Stimulated activated CD4-positive, alpha-beta T cell treated with anti-CD3 and anti-CD28 coated beads, TNF-alpha, amount 100 ng/mL, for 48 hours (primary cell): ENCODE results near the gene FUT4.
A peak's percentile ranks its signal among the peaks of the same experiment; 100 is the strongest.
"Not testable (repeated sequence)": the region's sequence is repeated elsewhere in the genome, so short reads cannot be mapped to it uniquely, and the experiment has no call there.

Experiments
- DNase-seq, 3 donors: peaks; one replicate each; pipeline ENCODE4 v3.0.0-alpha.2; 2020; ENCODE audit warnings: low read depth in 3 of 3

The FUT4 gene, protein sequence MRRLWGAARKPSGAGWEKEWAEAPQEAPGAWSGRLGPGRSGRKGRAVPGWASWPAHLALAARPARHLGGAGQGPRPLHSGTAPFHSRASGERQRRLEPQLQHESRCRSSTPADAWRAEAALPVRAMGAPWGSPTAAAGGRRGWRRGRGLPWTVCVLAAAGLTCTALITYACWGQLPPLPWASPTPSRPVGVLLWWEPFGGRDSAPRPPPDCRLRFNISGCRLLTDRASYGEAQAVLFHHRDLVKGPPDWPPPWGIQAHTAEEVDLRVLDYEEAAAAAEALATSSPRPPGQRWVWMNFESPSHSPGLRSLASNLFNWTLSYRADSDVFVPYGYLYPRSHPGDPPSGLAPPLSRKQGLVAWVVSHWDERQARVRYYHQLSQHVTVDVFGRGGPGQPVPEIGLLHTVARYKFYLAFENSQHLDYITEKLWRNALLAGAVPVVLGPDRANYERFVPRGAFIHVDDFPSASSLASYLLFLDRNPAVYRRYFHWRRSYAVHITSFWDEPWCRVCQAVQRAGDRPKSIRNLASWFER

DNA sequence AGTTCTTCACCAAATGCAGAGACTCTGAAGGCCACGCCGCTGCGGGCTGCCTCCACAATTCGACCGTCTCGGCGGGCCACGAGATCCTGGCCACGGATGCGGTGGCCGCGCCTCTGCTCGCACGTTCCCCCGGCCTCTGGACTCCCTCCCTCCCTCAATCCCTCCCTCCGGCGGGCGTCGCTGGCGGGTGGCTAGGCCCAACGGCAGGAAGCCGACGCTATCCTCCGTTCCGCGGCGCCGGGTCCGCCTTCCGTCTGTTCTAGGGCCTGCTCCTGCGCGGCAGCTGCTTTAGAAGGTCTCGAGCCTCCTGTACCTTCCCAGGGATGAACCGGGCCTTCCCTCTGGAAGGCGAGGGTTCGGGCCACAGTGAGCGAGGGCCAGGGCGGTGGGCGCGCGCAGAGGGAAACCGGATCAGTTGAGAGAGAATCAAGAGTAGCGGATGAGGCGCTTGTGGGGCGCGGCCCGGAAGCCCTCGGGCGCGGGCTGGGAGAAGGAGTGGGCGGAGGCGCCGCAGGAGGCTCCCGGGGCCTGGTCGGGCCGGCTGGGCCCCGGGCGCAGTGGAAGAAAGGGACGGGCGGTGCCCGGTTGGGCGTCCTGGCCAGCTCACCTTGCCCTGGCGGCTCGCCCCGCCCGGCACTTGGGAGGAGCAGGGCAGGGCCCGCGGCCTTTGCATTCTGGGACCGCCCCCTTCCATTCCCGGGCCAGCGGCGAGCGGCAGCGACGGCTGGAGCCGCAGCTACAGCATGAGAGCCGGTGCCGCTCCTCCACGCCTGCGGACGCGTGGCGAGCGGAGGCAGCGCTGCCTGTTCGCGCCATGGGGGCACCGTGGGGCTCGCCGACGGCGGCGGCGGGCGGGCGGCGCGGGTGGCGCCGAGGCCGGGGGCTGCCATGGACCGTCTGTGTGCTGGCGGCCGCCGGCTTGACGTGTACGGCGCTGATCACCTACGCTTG, at the start of gene FUT4:
TSS of gene FUT4 (plus strand) at position 227 of the 951 bp plus-strand sequence. CDS start at position 440, 213 bp downstream.
- DNase-seq = peak; percentile 52 to 64 (median 55)

DNA sequence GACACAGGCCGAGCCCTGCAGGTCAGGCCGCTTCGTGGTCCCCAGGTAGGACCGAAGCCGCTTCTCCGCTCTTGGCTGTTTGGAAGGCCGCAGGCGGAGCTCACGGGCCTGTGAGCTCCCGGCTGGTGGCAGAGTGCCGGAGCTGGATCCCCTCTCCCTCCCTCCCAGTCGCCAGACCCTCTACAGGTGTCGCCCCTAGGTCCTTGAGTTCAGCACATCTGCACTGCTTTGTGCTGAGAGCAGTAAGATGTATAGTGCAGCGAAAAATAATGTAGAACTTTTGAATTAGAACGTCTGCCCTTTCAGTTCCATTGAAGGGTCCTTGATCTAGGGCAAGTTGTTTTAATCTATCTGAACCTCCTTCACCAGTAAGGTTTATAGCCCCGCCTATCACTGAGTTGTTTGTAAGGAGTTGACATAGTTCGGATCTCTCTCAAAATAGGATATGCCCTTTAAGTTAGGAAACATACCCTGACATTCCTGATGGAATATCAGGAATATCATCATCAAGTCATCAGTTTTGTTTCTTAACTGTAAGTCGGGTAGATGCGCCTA, 49.5 kb upstream of the FUT4 start:
- DNase-seq = no peak

DNA sequence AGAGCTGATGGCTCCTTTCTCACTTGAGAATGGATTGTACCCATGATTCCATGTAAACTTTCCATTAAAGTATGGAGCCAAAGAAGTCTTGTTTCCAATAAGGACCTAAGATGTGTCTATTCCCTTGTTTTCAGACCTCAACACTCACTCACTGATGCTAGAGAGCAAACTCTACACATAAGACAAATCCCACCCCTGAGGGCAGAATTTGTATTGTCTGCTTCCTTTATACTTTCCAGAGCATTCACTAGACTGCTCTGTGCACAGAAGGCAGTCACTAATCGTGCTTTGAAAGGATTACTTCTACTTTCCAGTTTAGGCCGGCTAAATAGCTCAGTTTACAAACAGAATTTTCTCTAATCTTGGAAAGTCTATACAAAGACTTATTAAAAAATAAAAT, 43.5 kb upstream of the FUT4 start:
- DNase-seq = no peak

DNA sequence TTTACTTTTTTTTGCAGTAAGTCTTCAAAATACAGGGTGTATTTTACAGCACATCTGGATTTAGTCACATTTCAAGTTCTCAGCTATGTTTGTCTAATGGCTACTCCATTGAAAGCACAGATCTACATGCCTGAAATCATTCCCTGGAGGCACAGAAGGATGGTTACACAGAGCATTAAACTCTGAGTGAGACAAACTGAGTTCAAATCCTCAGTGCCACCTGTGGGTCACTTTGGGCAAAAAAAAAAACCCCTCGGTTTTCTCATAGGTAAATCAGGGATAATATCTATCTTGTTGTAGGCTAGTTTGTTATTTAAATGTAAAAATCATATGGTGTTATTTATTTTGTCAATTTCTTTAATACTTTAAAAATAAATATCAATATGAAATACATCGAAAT, 42.2 kb upstream of the FUT4 start:
- DNase-seq = no peak

DNA sequence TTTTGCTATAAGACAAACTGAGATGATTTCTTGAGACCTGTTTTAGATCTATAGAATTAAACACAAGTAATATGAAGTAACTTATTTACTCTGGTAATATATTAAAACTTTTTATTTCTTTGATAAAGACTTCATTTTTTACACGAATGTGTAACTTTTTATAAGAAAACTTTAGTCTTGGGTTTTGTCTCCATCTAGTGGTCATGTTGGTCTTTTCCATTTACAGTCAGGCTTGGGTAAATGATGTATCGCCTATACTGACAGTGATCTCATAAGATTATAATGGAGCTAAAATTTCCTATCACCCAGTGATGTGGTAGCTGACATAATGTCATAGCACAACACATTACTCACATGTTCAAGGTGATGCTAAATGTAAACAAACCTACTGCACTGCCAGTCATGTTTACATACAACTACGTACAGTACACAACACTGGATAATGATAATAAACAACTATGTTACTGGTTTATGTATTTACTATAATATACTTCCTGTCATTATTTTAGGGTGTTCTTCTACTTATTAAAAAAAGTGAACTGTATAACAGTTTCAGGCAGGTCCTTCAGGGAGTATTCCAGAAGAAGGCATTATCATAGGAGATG, 38.9 kb upstream of the FUT4 start:
- DNase-seq = no peak

DNA sequence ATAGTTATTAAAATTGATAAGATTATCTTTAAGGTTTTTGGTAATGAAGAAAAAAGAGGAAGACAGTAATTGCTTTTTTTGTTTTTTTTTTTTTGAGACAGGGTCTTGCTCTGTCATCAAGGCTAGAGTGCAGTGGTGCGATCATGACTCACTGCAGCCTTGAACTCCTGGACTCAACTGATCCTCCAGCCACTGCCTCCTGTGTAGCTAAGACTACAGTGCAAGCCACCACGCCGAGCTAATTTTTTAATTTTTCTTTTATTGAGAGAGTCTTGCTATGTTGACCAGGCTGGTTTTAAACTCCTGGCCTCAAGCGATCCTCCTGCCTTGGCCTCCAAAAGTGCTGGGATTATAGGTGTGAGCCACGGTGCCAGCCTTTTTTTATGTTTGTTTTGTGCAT, 37.2 kb upstream of the FUT4 start:
- DNase-seq = not testable (repeated sequence)

DNA sequence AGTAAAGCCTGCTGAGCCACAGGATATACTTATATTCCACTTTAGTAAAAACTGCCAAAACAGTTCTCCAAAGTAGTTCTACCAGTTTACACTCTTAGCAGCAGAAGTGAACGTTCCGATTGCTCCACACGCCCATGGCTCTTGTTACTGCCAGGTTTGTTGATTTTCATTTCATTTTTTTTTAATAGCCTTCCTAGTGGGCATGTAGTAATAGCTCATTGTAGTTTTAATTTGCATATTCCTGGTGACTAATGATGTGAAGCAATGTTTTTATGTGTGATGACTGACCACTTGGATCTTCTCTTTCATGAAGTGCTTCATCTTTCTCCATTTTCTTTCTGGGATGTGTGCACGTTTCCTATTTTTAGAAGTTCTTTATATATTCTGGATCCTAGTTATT, 36.2 kb upstream of the FUT4 start:
- DNase-seq = no peak

DNA sequence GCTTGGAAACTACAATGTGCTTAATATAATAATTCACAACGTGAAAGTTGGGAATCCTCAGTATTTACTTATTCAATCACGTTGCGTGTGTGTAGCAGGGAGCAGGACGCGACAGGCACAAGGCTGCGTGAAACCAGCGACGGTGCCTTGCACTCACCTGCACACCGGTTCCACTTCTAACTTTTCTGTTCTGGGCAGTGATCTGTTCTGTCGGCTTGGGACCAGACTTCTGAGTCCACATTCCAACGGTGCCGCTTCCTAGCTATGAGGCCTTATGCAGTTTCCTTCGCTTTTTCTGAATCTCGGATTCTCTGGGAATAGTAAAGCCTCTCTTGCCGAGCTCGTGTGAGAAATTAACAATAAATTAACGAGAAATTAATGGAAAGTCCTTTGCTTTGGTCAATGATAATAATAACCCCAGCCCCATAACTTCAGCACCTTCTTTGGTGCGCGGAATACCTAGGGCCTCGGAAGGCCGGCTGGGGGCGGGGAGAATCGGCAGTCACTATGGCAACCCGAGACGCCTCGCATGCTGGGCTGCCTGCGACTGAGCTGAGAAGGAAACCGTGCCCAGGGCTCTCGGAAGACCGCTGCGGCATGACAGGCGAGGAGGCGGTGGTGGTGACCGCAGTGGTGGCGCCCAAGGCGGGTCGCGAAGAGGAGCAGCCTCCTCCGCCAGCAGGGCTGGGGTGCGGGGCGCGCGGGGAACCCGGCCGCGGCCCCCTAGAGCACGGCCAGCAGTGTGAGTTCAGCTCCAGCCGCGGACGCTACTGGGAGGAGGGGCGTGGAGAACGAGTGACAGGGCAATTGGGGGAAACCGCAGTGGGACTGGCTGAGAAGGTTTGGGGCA, 31.6 kb upstream of the FUT4 start, which contains the start of gene C11orf97:
TSS of gene C11orf97 (plus strand) at position 530 of the 850 bp plus-strand sequence. CDS start at position 598, 68 bp downstream.
- peak in 2 of 3 donors; percentile 18 to 43 for DNase-seq

DNA sequence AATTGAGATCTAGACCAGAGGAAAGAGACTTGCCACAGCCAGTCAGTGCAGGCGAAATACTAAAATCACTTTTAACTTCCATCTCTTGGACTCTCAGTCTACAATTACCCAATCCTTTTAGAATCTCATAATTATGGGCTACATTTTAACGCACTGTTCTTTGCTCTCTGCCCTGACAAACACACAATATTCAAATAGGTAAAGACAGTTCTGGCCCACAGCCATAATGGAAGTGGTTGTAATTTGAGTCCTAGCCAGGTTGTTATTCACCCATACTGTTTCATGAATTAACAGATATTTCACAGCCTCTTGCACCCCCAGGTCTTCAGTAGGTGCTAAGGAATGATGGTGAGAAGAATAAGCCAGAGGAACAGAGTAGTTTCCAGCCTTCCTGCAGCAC, 30.6 kb upstream of the FUT4 start:
- DNase-seq = no peak

DNA sequence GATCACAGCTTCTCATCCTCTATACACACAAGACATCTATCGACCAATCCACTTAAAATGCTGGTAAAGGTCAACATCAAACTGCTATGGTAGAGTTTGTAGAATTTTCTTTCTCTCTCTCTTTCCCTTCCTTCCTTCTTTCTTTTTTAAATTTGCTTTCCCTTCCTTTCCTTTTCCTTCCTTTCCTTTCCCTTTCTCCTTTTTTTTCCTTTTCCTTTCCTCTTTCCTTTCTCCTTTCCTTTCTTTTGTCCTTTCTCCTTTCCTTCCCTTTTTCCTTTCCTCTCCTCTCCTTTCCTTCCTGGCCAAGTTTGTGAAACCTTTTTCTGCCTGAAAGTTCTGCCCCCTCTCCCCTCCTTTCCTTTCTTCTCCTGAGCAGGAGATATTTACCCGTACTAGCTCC, 28.3 kb upstream of the FUT4 start:
- no peak for DNase-seq

DNA sequence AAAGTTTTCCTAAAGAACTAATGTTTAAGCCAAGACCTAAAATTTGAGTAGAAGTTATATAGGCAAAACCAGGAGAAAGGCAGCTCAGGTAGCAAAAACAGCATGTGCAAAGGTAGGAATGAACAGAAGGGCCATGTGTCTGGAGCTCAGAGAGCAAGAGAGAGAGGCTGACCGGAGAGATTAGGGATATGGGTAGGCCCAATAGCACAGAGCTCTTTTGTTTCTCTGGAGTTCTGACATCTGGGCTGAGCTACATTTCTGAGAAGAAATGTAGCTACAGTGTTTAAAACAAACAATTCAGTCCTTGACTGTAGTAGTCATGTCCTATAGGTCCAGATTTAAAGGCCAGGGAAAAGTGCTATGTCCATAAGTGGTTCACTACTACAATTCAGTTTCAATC, 27.0 kb upstream of the FUT4 start:
- DNase-seq = no peak

DNA sequence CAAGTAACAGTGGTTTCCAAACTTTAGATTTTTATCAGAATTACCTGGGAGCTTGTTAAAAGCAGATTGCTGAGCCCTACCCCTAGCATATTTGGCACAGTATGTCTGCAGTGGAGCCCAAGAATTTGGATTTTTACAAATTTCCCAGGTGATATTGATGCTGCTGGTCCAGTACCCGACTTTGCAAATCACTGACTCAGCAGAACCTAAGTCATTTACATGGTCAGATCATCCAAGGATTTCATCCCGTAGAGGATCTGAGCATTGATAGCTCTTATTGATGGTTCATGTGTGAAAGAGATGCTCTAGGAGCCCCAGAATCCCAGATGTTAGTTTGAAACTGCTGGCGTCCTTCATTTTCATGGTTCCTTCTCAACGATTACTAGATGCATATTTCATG, 25.4 kb upstream of the FUT4 start:
- no peak for DNase-seq

DNA sequence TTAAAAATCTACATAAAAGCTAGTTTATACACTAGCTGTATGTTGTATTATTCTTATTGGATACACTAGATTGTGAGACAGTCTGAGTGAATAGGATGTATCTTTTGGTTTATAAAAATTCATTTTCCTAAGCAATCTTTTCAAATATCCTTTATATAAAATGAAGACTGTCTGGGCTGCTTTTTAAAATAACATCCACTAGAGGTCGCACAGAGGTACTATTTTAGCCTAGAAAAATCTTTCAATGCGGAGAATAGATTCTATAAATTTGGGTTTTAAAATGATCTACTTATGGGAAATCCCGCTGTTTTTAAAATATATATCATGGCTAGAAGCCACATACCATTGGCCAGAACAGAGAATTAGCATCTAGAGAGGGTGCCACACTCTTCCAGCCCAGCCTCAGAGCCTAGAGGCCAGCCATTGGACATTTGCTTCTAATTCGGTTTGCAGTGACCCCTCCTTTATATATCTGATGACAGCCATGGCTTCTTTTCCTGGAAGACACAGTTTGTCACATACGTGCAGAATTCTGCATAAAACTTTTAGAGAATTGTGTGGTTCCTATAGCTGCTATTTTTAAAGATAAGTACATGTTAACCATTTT, 24.1 kb upstream of the FUT4 start:
- peak in 1 of 3 donors; percentile 12 for DNase-seq

DNA sequence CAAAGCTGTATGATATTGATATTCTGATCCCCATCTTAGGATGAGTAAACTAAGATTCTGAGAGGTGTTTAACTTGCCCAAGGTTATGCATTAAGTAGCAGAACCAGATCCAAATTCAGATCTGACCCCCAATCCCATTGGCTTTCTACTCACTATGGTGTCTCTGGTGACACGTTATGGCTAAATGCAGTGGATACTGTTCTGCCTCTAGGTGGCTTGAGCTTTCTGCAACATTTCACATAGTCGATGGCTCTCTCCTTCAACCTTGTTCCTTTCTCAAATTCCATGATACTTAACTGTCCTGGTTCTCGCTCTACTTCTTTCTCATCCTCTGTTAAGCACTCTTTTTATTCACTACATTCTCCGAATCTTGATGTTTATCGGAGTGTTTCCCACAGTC, 22.0 kb upstream of the FUT4 start:
- DNase-seq = no peak

DNA sequence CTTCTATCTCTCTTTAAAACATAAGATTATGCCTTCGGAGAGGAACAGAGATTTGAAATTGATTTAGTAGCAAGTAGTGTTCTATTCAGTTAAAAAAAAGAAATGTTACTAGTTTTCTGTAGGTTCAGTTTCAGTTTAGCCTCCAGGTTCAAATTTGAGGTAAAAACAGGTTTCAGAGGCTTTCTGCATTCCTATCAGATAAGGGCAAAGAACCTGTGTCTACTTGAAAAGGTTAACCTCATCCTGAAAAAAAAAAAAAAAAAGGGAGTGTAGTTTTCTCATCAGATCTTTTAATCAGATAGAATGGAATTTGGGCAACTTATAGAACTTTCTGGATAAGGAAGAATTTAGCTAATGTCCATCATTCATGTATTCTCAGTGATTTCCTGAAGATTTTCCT, 19.4 kb upstream of the FUT4 start:
- DNase-seq = no peak

DNA sequence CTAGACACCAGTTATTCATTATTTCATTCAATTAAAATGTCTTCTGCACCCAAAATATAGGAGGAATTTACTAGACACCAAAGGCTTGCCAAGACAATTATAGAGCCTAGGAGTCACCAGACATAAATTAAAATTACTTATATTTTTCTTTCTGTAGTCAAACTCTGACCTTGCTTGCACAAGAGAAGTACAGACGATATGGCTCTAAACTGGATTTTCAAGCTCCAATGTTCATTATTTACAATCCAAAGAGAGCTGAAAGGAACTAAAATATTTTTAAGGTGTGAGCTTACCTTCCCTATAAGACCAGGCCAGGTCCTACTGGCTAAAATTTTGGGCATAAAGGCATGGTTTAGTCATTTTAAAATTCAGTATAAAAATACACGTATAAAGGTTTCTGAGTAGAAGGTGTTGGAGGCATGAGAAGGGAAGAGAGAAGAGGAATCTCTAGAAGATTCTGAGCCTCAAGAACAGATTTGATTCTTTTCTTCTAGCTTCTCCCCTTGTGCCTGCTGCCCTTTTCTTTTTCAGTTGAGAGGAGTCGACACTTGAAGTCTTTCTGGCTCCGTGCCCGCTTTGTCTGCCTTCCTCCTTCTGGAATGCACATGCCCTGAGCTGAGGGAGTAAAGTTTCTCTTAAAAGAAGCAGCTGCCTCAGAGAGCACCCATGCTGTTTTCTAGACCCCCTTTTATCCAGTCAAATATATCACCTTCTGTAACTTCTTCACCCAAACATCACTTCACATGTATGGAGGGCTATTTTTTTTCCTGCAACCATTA, 18.0 kb upstream of the FUT4 start:
- DNase-seq = no peak

DNA sequence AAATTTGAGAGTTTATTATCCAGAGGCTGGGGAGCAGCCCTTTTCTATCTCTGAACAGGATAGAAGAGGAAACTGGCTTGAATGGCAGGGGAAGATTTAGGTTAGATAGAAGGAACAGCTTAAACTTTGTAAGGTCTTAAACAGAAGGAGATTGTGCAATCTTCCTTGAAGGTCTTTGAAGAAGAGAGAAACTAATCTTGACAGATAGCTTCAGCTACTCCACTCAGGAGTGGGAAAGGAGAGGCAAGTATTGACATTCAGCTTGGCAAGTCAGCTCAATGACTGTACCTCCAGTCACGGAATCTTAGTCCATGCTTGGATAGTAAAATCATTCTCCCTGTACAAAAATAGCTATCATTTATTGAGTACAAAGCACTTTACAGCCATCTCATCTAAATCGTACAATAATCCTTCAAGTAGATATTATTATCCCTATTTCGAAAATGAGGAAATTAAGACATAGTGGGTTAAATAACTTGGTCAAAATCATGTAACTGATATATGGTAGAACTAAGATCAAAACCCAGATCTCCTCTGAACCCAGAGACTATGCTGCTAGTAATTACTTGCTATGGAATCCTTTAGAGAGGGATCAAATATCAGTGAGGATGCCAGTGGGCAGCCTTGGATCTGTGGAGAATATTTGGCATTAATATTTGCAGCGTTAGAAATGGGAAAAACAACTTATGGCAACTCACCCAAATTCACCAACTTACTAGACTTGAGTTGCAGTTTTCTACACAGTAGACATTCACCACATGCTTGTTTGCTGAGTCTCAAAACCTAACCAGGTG, 16.9 kb upstream of the FUT4 start:
- DNase-seq = no peak

DNA sequence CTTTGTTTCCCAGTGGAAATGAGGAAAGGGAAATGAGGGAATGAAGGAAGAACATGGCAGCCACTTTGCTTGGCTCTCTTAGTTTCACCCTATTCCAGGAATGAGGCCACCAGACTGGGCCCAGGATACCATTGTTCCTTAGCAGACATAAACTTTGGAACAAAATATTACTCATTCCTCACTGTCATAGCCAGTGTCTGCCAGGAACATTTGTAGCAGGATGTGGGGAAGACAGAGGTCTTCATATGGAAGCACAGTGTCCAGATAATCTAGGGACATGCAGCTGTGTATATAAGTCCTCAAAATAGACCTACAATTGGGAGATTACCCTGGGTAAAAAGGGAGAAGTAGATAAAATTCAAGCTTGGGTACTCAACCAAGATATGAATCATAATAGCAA, 15.2 kb upstream of the FUT4 start:
- DNase-seq = no peak

DNA sequence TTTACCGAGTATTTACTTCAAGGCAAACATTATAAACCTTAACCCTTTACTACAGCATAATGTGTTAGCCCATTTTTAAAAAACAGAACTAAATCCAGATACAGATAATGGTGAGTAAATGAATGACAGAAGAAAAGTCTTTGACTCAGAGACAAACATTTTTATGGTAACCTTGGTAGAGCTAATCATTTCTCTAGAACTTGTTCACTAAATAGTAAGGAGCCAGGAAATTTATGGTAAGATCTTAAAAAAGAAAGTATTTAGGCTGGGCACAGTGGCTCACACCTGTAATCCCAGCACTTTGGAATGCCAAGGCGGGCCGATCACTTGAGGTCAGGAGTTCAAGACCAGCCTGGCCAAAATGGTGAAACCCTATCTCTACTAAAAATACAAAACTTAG, 11.5 kb upstream of the FUT4 start:
- no peak for DNase-seq
